GM18508 (cell line): ENCODE results near the gene ZCRB1.
"Not testable (repeated sequence)": the region's sequence is repeated elsewhere in the genome, so short reads cannot be mapped to it uniquely, and the experiment has no call there.

Experiments used
- ATAC-seq: cut with Tn5 transposase; IDR thresholded peaks from one replicate; pipeline ENCODE4 v1.9.1; 2021; ENCODE audit warnings: moderate number of reproducible peaks; ENCODE audit not compliant: insufficient read depth, unreplicated experiment

The ZCRB1 gene

GRCh38 chr12:42332301-42333285 is 6.7 kb upstream of the ZCRB1 start:
- peak; percentile 71 for ATAC-seq

GRCh38 chr12:42330097-42330496 is 4.2 kb upstream of the ZCRB1 start:
- ATAC-seq = not testable (repeated sequence)

DNA sequence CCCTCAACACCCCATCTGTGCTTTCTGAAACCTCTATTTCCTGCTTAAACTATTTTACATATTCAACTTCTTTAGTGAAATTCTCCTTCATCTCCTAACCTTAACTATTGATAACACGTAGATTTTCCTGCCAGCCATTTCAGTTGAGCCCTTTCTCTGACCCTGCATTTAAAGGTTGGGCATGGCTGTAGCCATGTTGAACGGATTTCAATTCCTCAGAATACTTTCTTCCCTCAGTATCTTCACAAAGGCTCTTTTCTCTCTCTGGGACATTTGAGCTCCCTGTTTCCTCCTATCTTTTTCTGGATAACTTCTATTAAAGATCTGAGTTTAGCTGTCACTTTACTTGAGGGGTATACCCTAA is 1.3 kb upstream of the ZCRB1 start:
- ATAC-seq = no peak

GRCh38 chr12:42326541-42327226 is 790 bp upstream of the ZCRB1 start:
- ATAC-seq = no peak

- no peak for ATAC-seq
Measured at GRCh38 chr12:42325326-42325652, 605 bp downstream of the ZCRB1 start.

GRCh38 chr12:42323856-42324255 is 2.0 kb downstream of the ZCRB1 start:
- ATAC-seq = no peak

GRCh38 chr12:42322567-42322966 is 3.3 kb downstream of the ZCRB1 start:
- no peak for ATAC-seq

- no peak for ATAC-seq
Measured at GRCh38 chr12:42320796-42321195, 5.1 kb downstream of the ZCRB1 start.

DNA sequence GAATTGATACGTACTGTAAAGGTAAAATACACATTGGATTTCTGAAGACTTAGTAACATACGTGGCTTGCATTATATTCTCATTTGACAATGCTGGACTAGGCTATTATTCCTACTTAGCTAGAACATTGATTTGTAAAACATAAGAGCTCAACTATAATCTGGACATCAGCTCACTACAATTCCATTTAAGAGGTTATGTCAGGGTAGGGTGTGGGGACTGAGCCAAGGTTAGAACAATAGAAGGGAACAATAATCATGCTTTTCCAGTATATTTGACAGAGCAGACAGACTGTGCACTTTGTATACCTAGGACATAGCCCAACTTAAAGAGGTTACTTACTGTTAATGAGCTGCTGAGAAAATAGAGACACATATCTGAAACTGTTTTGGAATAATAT is 10.8 kb downstream of the ZCRB1 start:
- ATAC-seq = no peak

- ATAC-seq = no peak
Measured at GRCh38 chr12:42309996-42310395, 15.9 kb downstream of the ZCRB1 start.

GRCh38 chr12:42308390-42308789 is 17.5 kb downstream of the ZCRB1 start:
- ATAC-seq = no peak

GRCh38 chr12:42306297-42306696 is 19.6 kb downstream of the ZCRB1 start:
- ATAC-seq = no peak

DNA sequence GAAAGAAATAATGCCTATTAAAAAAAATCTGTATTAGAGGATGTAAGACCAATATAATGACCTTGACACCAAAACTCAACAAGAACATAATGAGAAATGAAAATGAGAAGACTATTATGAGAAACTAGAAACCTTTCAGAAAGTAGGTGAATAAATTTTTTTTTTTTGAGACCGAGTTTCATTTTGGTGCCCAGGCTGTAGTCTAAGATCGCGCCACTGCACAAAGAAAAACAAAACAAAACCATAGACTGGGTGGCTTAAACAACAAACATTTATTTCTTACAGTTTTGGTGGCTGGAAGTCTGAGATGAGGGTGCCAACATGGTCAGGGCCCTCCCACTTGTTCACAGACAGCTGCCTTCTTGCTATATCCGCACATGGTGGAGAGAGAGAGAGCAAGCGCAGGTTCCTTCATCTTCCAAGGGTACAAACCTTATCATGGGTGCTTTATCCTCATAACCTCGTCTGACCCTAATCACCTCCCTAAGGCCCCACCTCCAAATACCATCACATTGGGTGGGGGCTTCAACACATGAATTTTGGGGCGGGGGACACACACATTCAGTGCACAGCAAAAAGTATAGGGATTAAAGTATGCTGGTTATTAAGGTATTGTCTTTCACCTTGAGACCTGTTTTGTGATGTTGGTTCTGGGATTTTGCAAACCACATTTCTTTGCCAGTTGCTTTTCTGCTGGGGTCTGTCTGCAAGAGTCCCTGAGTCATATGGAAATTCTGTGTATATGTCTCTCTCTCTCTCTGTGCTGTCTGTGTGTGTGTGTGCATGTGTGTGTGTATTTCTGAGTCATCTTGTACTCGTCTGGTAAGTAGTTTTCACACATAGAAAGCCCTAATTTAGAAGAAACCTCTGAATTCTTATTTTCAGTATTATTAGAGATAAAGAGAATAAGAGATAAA is 26.2 kb downstream of the ZCRB1 start:
- peak; percentile 71 for ATAC-seq

DNA sequence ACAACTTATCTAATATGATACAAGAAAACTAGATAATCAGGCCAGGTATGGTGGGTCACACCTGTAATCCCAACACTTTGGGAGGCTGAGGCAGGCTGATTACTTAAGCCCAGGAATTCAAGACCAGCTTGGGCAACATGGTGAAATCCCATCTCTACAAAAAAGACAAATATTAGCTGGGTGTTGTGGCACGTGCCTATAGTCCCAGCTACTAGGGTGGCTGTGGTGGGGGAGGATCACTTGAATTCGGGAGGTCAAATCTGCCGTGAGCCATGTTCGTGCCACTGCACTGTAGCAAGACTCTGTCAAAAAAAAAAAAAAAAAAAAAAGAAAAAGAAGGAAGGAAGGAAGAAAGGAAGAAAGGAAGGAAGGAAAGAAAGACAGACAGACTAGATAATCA is 27.0 kb downstream of the ZCRB1 start:
- ATAC-seq = no peak

DNA sequence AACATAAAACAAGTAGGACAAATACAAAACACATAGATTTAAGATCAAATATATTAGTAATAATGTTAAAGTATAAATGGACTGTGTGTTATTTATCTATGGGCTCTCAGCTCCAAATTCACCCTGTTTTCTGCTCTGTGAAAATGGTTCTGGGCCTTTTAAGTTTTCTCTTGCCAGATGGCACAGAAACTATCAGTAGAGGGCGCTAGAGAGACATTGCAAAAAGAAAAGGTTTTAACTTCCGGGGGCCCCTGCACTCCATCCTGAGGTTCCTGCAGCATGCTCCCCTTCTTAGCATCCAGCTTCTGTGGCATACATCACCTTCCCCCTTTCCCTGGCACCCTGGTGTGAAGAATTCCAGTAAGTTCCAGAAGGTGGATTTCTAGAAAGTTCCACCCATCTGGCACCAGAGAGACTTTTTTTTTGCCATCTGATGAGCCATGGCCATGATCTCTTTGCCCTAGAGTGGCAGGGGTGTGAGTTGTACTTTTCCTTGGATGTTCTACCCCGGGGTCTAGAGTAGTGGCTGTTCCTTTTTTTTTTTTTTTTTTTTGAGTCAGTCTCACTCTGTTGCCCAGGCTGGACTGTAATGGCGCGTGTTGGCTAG is 29.3 kb downstream of the ZCRB1 start:
- no peak for ATAC-seq

DNA sequence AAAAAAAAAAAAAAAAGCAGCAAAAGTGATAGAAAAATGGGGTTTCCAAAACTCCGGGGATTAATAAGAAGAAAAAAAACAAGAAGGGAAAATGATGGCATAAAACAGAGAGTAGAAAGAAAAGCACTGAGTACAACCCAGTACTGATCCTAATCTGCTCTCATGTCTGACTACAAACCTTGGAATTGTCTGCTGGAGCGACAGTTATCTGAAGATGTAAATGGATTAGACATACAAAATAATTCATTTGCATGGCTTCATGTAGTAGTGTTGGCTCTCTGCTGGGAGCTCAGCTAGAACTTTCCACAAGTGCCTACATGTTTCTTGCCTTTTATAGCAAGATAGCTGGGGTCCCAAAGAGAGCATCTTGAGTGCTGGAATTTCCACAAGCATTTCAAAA is 34.2 kb downstream of the ZCRB1 start:
- no peak for ATAC-seq

DNA sequence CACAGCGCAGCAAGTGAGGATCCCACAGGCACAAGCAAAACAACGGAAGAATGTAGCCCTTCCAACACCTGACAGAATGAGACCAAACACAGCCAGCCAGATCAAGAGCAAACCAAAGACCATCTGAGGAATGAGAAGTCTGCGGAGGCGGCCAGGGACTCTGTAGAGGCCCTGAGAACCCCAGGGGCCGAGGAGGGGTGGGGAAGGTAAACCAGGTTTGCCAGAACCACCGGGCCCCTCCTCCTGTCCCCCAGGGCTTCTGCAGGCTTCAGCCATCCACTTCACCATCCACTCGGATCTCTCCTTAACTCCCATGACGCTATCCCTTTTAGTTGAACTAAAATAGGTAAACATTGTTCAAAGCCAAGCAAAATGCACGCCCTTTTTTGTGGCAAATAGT is 37.4 kb downstream of the ZCRB1 start:
- no peak for ATAC-seq

- no peak for ATAC-seq
Measured at GRCh38 chr12:42286741-42287140, 39.2 kb downstream of the ZCRB1 start.

DNA sequence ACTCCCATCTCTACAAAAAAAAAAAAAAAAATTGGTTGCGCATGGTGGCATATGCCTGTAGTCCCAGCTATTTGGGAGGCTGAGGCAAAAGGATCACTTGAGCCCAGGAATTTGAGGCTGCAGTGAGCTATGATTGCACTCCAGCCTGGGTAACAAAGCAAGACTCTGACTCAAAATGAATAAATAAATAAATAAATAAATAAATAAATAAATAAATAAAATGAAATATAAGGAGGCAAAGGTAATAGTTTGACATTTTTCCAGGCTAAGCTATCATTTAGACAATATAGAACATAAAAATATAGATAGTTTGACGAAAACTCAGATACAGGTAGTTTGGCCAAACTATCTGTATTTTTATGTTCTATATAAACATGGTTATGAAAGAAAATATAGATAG is 40.5 kb downstream of the ZCRB1 start:
- no peak for ATAC-seq

DNA sequence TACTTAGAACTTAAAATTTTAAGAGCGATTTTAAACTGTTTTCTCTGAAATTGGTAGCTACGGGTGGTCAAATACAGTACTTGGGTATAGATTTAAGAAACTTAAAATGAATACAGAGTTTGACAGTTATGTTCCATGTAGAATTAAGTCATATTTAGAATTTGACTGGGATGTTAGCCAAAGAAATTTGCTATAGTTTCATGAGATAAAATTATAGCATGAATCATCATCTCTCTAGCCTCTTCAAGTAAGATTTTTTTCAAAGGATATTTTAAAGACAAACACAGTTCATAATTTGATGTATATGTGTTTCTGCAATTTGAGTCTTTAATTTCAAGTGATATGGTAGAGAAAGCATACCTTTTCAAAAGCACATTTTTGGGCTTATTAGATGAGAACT is 41.0 kb downstream of the ZCRB1 start:
- ATAC-seq = no peak
